ENCODE data around the gene TBC1D22A.
"Not testable (repeated sequence)": the region's sequence is repeated elsewhere in the genome, so short reads cannot be mapped to it uniquely, and the experiment has no call there.

The TBC1D22A gene

GRCh38 chr22:47114813-47115517 lies 352.5 kb downstream of the TBC1D22A start:
- DNase-seq (ENCODE audit: low read depth in 2 of 2, low spot score in 1 of 2), result no peak

GRCh38 chr22:47115518-47115890 lies 353.1 kb downstream of the TBC1D22A start:
- DNase-seq (ENCODE audit: low read depth in 2 of 2, low spot score in 1 of 2), result no peak

- DNase-seq (ENCODE audit: low read depth in 2 of 2, low spot score in 1 of 2), result no peak
Observed at GRCh38 chr22:47115921-47116320, 353.5 kb downstream of the TBC1D22A start.

GRCh38 chr22:47116426-47117341 lies 354.2 kb downstream of the TBC1D22A start:
- no peak for DNase-seq (ENCODE audit: low read depth in 2 of 2, low spot score in 1 of 2)

GRCh38 chr22:47117442-47117841 lies 355.0 kb downstream of the TBC1D22A start:
- DNase-seq (ENCODE audit: low read depth in 2 of 2, low spot score in 1 of 2), result not testable (repeated sequence)

- no peak for DNase-seq (ENCODE audit: low read depth in 2 of 2, low spot score in 1 of 2)
Observed at GRCh38 chr22:47119181-47119580, 356.7 kb downstream of the TBC1D22A start.

GRCh38 chr22:47120399-47120798 lies 357.9 kb downstream of the TBC1D22A start:
- no peak for DNase-seq (ENCODE audit: low read depth in 2 of 2, low spot score in 1 of 2)

- no peak for DNase-seq (ENCODE audit: low read depth in 2 of 2, low spot score in 1 of 2)
Observed at GRCh38 chr22:47121791-47122190, 359.3 kb downstream of the TBC1D22A start.

- DNase-seq (ENCODE audit: low read depth in 2 of 2, low spot score in 1 of 2), result no peak
Observed at GRCh38 chr22:47122441-47123000, 360.1 kb downstream of the TBC1D22A start.

- DNase-seq (ENCODE audit: low read depth in 2 of 2, low spot score in 1 of 2), result no peak
Observed at GRCh38 chr22:47123006-47123826, 360.8 kb downstream of the TBC1D22A start.

GRCh38 chr22:47123827-47124442 lies 361.5 kb downstream of the TBC1D22A start:
- no peak for DNase-seq (ENCODE audit: low read depth in 2 of 2, low spot score in 1 of 2)

- no peak for DNase-seq (ENCODE audit: low read depth in 2 of 2, low spot score in 1 of 2)
Observed at GRCh38 chr22:47124451-47124881, 362.0 kb downstream of the TBC1D22A start.

GRCh38 chr22:47124961-47125360 lies 362.5 kb downstream of the TBC1D22A start:
- no peak for DNase-seq (ENCODE audit: low read depth in 2 of 2, low spot score in 1 of 2)

- no peak for DNase-seq (ENCODE audit: low read depth in 2 of 2, low spot score in 1 of 2)
Observed at GRCh38 chr22:47125603-47126002, 363.2 kb downstream of the TBC1D22A start.

GRCh38 chr22:47126344-47126811 lies 363.9 kb downstream of the TBC1D22A start:
- DNase-seq (ENCODE audit: low read depth in 2 of 2, low spot score in 1 of 2), result no peak

- DNase-seq (ENCODE audit: low read depth in 2 of 2, low spot score in 1 of 2), result no peak
Observed at GRCh38 chr22:47127441-47127871, 365.0 kb downstream of the TBC1D22A start.

- no peak for DNase-seq (ENCODE audit: low read depth in 2 of 2, low spot score in 1 of 2)
Observed at GRCh38 chr22:47128216-47128615, 365.8 kb downstream of the TBC1D22A start.

- no peak for DNase-seq (ENCODE audit: low read depth in 2 of 2, low spot score in 1 of 2)
Observed at GRCh38 chr22:47128622-47129215, 366.3 kb downstream of the TBC1D22A start.

- no peak for DNase-seq (ENCODE audit: low read depth in 2 of 2, low spot score in 1 of 2)
Observed at GRCh38 chr22:47129902-47130635, 367.6 kb downstream of the TBC1D22A start.
